HEK293 (cell line): ENCODE data around the gene TPCN2.

ENCODE experiments used
- CTCF ChIA-PET: fragments of 350-600 bp; formaldehyde crosslinking; extraction: SDS; loops from one replicate; lab custom pipeline; 2021; ENCODE audit warnings: antibody characterized with exemption; lab: Yijun Ruan, JAX
- POLR2A ChIA-PET: fragments of 300-600 bp; formaldehyde crosslinking; extraction: SDS; loops from one replicate; lab custom pipeline; 2020; ENCODE audit warnings: antibody characterized with exemption, inconsistent platforms; lab: Yijun Ruan, JAX
- H3K27ac ChIP-seq: fragments of 200-500 bp; sonication (Bioruptor generic); 2 replicates; pipeline ENCODE4 v1.5.1; 2014; ENCODE audit warnings: low read depth, low read length, control low read depth, inconsistent platforms; ENCODE audit errors: extremely low read depth
- H3K36me3 ChIP-seq, 2 experiments: fragments of 200-500 bp in 1 of 2; sonication (Bioruptor generic) in 1 of 2; 1 replicate in 1 of 2; 2 replicates in 1 of 2; pipeline ENCODE4 v1.5.1; 2014 to 2017; ENCODE audit warnings: inconsistent platforms in 2 of 2, low read length in 2 of 2; ENCODE audit not compliant: control insufficient read depth in 2 of 2, insufficient read depth in 1 of 2
- H3K4me1 ChIP-seq: fragments of 200-500 bp; sonication (Bioruptor generic); 2 replicates; pipeline ENCODE4 v1.5.1; 2014; ENCODE audit warnings: mild to moderate bottlenecking, low read length, inconsistent platforms; ENCODE audit not compliant: control insufficient read depth, insufficient read depth
- H3K4me3 ChIP-seq: 2 replicates; pipeline ENCODE4 v1.5.1; 2011; ENCODE audit warnings: low read depth, mild to moderate bottlenecking, control low read depth, low read length, moderate library complexity
- H3K9me3 ChIP-seq: fragments of 200-500 bp; sonication (Bioruptor generic); 2 replicates; pipeline ENCODE4 v1.5.1; 2014; ENCODE audit warnings: low read depth, low read length, inconsistent platforms; ENCODE audit not compliant: control insufficient read depth, insufficient read depth
- ATF2 ChIP-seq: fragments of 450-650 bp; formaldehyde crosslinking; IDR thresholded peaks from 2 replicates; pipeline ENCODE4 v1.5.1; 2016; ENCODE audit warnings: missing biosample characterization, missing genetic modification characterization, low read depth
- BCL11A ChIP-seq: fragments of 450-650 bp; formaldehyde crosslinking; IDR thresholded peaks from 2 replicates; pipeline ENCODE4 v1.5.1; 2016; ENCODE audit warnings: low read depth, missing biosample characterization, missing genetic modification characterization
- KLF1 ChIP-seq: fragments of 450-650 bp; formaldehyde crosslinking; IDR thresholded peaks from 2 replicates; pipeline ENCODE4 v1.5.1; 2016; ENCODE audit warnings: missing biosample characterization, missing genetic modification characterization
- OSR2 ChIP-seq: fragments of 450-650 bp; formaldehyde crosslinking; IDR thresholded peaks from 2 replicates; pipeline ENCODE4 v1.5.1; 2016; ENCODE audit warnings: missing biosample characterization, missing genetic modification characterization
- OVOL3 ChIP-seq: fragments of 450-650 bp; formaldehyde crosslinking; IDR thresholded peaks from 2 replicates; pipeline ENCODE4 v1.5.1; 2016; ENCODE audit warnings: missing biosample characterization, missing genetic modification characterization
- REPIN1 ChIP-seq: fragments of 450-650 bp; formaldehyde crosslinking; IDR thresholded peaks from 2 replicates; pipeline ENCODE4 v1.5.1; 2017; ENCODE audit warnings: missing biosample characterization, missing genetic modification characterization, low read depth
- WT1 ChIP-seq: fragments of 450-650 bp; formaldehyde crosslinking; IDR thresholded peaks from 2 replicates; pipeline ENCODE4 v1.5.1; 2016; ENCODE audit warnings: missing biosample characterization, missing genetic modification characterization
- YY1 ChIP-seq: fragments of 450-650 bp; formaldehyde crosslinking; IDR thresholded peaks from 2 replicates; pipeline ENCODE4 v1.5.1; 2018; ENCODE audit warnings: missing biosample characterization, missing genetic modification characterization
- ZBTB1 ChIP-seq: fragments of 450-650 bp; formaldehyde crosslinking; IDR thresholded peaks from 2 replicates; pipeline ENCODE4 v1.5.1; 2016; ENCODE audit warnings: missing biosample characterization, missing genetic modification characterization
- ZBTB8A ChIP-seq: fragments of 450-650 bp; formaldehyde crosslinking; IDR thresholded peaks from 2 replicates; pipeline ENCODE4 v1.5.1; 2016; ENCODE audit warnings: missing biosample characterization, missing genetic modification characterization
- ZNF155 ChIP-seq: fragments of 450-650 bp; formaldehyde crosslinking; IDR thresholded peaks from 2 replicates; pipeline ENCODE4 v1.5.1; 2016; ENCODE audit warnings: missing biosample characterization, missing genetic modification characterization
- ZNF248 ChIP-seq: fragments of 450-650 bp; formaldehyde crosslinking; IDR thresholded peaks from 2 replicates; pipeline ENCODE4 v1.5.1; 2017; ENCODE audit warnings: missing biosample characterization, missing genetic modification characterization
- ZNF311 ChIP-seq: fragments of 450-650 bp; formaldehyde crosslinking; IDR thresholded peaks from 2 replicates; pipeline ENCODE4 v1.5.1; 2017; ENCODE audit warnings: missing biosample characterization, missing genetic modification characterization, borderline replicate concordance
- ZNF324 ChIP-seq: fragments of 450-650 bp; formaldehyde crosslinking; IDR thresholded peaks from 2 replicates; pipeline ENCODE4 v1.5.1; 2016; ENCODE audit warnings: missing biosample characterization, missing genetic modification characterization
- ZNF37A ChIP-seq: fragments of 450-650 bp; IDR thresholded peaks from 2 replicates; pipeline ENCODE4 v1.5.1; 2018; ENCODE audit warnings: missing biosample characterization, missing genetic modification characterization
- ZNF404 ChIP-seq: fragments of 450-650 bp; formaldehyde crosslinking; IDR thresholded peaks from 2 replicates; pipeline ENCODE4 v1.5.1; 2017; ENCODE audit warnings: missing biosample characterization, missing genetic modification characterization
- ZNF416 ChIP-seq: fragments of 450-650 bp; formaldehyde crosslinking; IDR thresholded peaks from 2 replicates; pipeline ENCODE4 v1.5.1; 2016; ENCODE audit warnings: missing biosample characterization, missing genetic modification characterization
- ZNF423 ChIP-seq: fragments of 450-650 bp; formaldehyde crosslinking; IDR thresholded peaks from 2 replicates; pipeline ENCODE4 v1.5.1; 2016; ENCODE audit warnings: missing biosample characterization, missing genetic modification characterization
- ZNF426 ChIP-seq: fragments of 450-650 bp; formaldehyde crosslinking; IDR thresholded peaks from 2 replicates; pipeline ENCODE4 v1.5.1; 2017; ENCODE audit warnings: missing biosample characterization, missing genetic modification characterization, mild to moderate bottlenecking, inconsistent platforms, moderate library complexity
- ZNF473 ChIP-seq: fragments of 450-650 bp; formaldehyde crosslinking; IDR thresholded peaks from 2 replicates; pipeline ENCODE4 v1.5.1; 2017; ENCODE audit warnings: missing biosample characterization, missing genetic modification characterization
- ZNF529 ChIP-seq: fragments of 450-650 bp; formaldehyde crosslinking; IDR thresholded peaks from 2 replicates; pipeline ENCODE4 v1.5.1; 2017; ENCODE audit warnings: missing genetic modification characterization, missing biosample characterization; ENCODE audit not compliant: insufficient replicate concordance
- ZNF544 ChIP-seq: fragments of 450-650 bp; formaldehyde crosslinking; IDR thresholded peaks from 2 replicates; pipeline ENCODE4 v1.5.0; 2017; ENCODE audit warnings: missing biosample characterization, missing genetic modification characterization
- ZNF580 ChIP-seq: fragments of 450-650 bp; formaldehyde crosslinking; IDR thresholded peaks from 2 replicates; pipeline ENCODE4 v1.5.1; 2016; ENCODE audit warnings: missing biosample characterization, missing genetic modification characterization
- ZNF626 ChIP-seq: fragments of 450-650 bp; sonication (Bioruptor Pico); formaldehyde crosslinking; IDR thresholded peaks from 2 replicates; pipeline ENCODE4 v1.5.1; 2018; ENCODE audit warnings: missing biosample characterization, missing genetic modification characterization, inconsistent platforms
- ZNF76 ChIP-seq: fragments of 450-650 bp; formaldehyde crosslinking; IDR thresholded peaks from 2 replicates; pipeline ENCODE4; 2016; ENCODE audit warnings: low read depth, missing biosample characterization, missing genetic modification characterization, borderline replicate concordance
- ZSCAN30 ChIP-seq: fragments of 450-650 bp; IDR thresholded peaks from 2 replicates; pipeline ENCODE4 v1.5.1; 2018; ENCODE audit warnings: missing biosample characterization, mild to moderate bottlenecking, missing genetic modification characterization, moderate library complexity
- TF ChIP-seq, protein P1 (sequence below): fragments of 450-650 bp; formaldehyde crosslinking; conservative IDR thresholded peaks from 2 replicates; pipeline ENCODE4 v1.5.1; 2016; ENCODE audit warnings: low read depth, missing biosample characterization, missing genetic modification characterization
- TF ChIP-seq, protein P2 (sequence below): fragments of 450-650 bp; formaldehyde crosslinking; IDR thresholded peaks from 2 replicates; pipeline ENCODE4 v1.5.1; 2017; ENCODE audit warnings: missing biosample characterization, missing genetic modification characterization
- TF ChIP-seq, protein P3 (sequence below): IDR thresholded peaks from 2 replicates; pipeline ENCODE4 v1.6.1; 2011; ENCODE audit warnings: mild to moderate bottlenecking, low read depth, low read length, borderline replicate concordance

TPCN2 gene

GRCh38 chr11:69122630-69123431 is 74.1 kb downstream of the TPCN2 start:
- CTCF ChIA-PET = interaction anchor here (0.9 to 2.5 kb wide), 4 partner anchors 9 to 546 kb away, joined by 3 to 17 read pairs (median 3); no protein-coding TSS in a partner anchor
- no peaks in the 10 kb centered on the region for H3K4me1 ChIP-seq
- peak overlapping the region; percentile 11 for H3K4me3 ChIP-seq
- H3K27ac ChIP-seq = no peak overlapping the region
- H3K36me3 ChIP-seq = no peaks in the 10 kb centered on the region
- POLR2A ChIA-PET = interaction anchor here (1.2 kb wide), 1 partner anchor 9 kb away, joined by 4 read pairs; no protein-coding TSS in a partner anchor
- H3K9me3 ChIP-seq = no peaks in the 10 kb centered on the region
- TF ChIP-seq ZNF416 (tag by site-specific recombination) (no peak), ZNF155 (tag by site-specific recombination) (no peak), ZNF311 (tag by site-specific recombination) (no peak), ZNF404 (tag by site-specific recombination) (no peak), KLF1 (tag by site-specific recombination) (peak; percentile 97), ZNF324 (no peak), ZNF580 (tag by site-specific recombination) (no peak), ZBTB1 (no peak), ZNF544 (tag by site-specific recombination) (no peak), ZBTB8A (tag by site-specific recombination) (no peak), OVOL3 (tag by site-specific recombination) (no peak), ZNF76 (tag by site-specific recombination) (no peak), WT1 (peak; percentile 63; the same call in 1 of the 2 replicates), ZNF426 (tag by site-specific recombination) (no peak), REPIN1 (tag by site-specific recombination) (no peak), BCL11A (no peak), ZNF423 (tag by site-specific recombination) (no peak), ATF2 (tag by site-specific recombination) (no peak), ZNF626 (tag by site-specific recombination) (no peak), ZNF473 (tag by site-specific recombination) (no peak), ZNF529 (tag by site-specific recombination) (no peak), ZSCAN30 (tag by site-specific recombination) (no peak), ZNF37A (no peak), ZNF248 (no peak), YY1 (tag by site-specific recombination) (no peak), OSR2 (no peak)
- TF ChIP-seq, protein P1, sequence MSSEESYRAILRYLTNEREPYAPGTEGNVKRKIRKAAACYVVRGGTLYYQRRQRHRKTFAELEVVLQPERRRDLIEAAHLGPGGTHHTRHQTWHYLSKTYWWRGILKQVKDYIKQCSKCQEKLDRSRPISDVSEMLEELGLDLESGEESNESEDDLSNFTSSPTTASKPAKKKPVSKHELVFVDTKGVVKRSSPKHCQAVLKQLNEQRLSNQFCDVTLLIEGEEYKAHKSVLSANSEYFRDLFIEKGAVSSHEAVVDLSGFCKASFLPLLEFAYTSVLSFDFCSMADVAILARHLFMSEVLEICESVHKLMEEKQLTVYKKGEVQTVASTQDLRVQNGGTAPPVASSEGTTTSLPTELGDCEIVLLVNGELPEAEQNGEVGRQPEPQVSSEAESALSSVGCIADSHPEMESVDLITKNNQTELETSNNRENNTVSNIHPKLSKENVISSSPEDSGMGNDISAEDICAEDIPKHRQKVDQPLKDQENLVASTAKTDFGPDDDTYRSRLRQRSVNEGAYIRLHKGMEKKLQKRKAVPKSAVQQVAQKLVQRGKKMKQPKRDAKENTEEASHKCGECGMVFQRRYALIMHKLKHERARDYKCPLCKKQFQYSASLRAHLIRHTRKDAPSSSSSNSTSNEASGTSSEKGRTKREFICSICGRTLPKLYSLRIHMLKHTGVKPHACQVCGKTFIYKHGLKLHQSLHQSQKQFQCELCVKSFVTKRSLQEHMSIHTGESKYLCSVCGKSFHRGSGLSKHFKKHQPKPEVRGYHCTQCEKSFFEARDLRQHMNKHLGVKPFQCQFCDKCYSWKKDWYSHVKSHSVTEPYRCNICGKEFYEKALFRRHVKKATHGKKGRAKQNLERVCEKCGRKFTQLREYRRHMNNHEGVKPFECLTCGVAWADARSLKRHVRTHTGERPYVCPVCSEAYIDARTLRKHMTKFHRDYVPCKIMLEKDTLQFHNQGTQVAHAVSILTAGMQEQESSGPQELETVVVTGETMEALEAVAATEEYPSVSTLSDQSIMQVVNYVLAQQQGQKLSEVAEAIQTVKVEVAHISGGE (tag by site-specific recombination) = no peak
- TF ChIP-seq, protein P2, sequence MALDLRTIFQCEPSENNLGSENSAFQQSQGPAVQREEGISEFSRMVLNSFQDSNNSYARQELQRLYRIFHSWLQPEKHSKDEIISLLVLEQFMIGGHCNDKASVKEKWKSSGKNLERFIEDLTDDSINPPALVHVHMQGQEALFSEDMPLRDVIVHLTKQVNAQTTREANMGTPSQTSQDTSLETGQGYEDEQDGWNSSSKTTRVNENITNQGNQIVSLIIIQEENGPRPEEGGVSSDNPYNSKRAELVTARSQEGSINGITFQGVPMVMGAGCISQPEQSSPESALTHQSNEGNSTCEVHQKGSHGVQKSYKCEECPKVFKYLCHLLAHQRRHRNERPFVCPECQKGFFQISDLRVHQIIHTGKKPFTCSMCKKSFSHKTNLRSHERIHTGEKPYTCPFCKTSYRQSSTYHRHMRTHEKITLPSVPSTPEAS (tag by site-specific recombination) = no peak
- TF ChIP-seq, protein P3, sequence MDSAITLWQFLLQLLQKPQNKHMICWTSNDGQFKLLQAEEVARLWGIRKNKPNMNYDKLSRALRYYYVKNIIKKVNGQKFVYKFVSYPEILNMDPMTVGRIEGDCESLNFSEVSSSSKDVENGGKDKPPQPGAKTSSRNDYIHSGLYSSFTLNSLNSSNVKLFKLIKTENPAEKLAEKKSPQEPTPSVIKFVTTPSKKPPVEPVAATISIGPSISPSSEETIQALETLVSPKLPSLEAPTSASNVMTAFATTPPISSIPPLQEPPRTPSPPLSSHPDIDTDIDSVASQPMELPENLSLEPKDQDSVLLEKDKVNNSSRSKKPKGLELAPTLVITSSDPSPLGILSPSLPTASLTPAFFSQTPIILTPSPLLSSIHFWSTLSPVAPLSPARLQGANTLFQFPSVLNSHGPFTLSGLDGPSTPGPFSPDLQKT = no peak
